T-helper 2 cell treated with Interferon-gamma antibody and Interleukin-4, amounts not matched to agents 5 μg/mL and 100 μg/mL, for 36 hours (primary cell): ENCODE measurements around the gene IGSF1.
"Not testable (repeated sequence)": the region's sequence is repeated elsewhere in the genome, so short reads cannot be mapped to it uniquely, and the experiment has no call there.

Source experiments
- DNase-seq: peaks from one replicate; pipeline ENCODE4 v3.0.0; 2021; ENCODE audit warnings: low spot score
- H3K27ac Mint-ChIP-seq: one replicate; pipeline ENCODE4 v1.8.0; 2021; ENCODE audit warnings: mild to moderate bottlenecking, mixed read lengths
- H3K27me3 Mint-ChIP-seq: one replicate; pipeline ENCODE4 v1.8.0; 2021; ENCODE audit warnings: low read depth, mixed read lengths
- H3K36me3 Mint-ChIP-seq: one replicate; pipeline ENCODE4 v1.8.0; 2021; ENCODE audit warnings: low read depth, mixed read lengths
- H3K4me1 Mint-ChIP-seq: one replicate; pipeline ENCODE4 v1.8.0; 2021; ENCODE audit warnings: low read depth, mixed read lengths
- H3K4me3 Mint-ChIP-seq: one replicate; pipeline ENCODE4 v1.8.0; 2022; ENCODE audit warnings: mild to moderate bottlenecking, moderate library complexity, mixed read lengths
- H3K9me3 Mint-ChIP-seq: one replicate; pipeline ENCODE4 v1.8.0; 2021; ENCODE audit warnings: mixed read lengths

Gene IGSF1

GRCh38 chrX:131262200-131262599 is 26.9 kb downstream of the IGSF1 start:
- no peak overlapping the region for H3K27ac Mint-ChIP-seq
- no peaks in the 10 kb centered on the region for H3K9me3 Mint-ChIP-seq
- H3K4me1 Mint-ChIP-seq, result peaks cover 5% of the 10 kb centered on the region
- H3K36me3 Mint-ChIP-seq, result no peaks in the 10 kb centered on the region
- no peak overlapping the region for H3K4me3 Mint-ChIP-seq
- no peaks in the 10 kb centered on the region for H3K27me3 Mint-ChIP-seq
- no peak for DNase-seq

GRCh38 chrX:131257367-131257766 is 31.7 kb downstream of the IGSF1 start:
- Mint-ChIP-seq H3K4me3 (no peak overlapping the region), H3K36me3 (no peaks in the 10 kb centered on the region), H3K27ac (no peak overlapping the region), H3K27me3 (no peaks in the 10 kb centered on the region), H3K9me3 (no peaks in the 10 kb centered on the region), H3K4me1 (no peaks in the 10 kb centered on the region)
- DNase-seq, result no peak

- H3K9me3 Mint-ChIP-seq, H3K27me3 Mint-ChIP-seq: not testable (repeated sequence)
These were observed 37.9 kb downstream of the IGSF1 start for GRCh38 chrX:131250984-131251738.

GRCh38 chrX:131239057-131239456 is 50.0 kb downstream of the IGSF1 start:
- Mint-ChIP-seq H3K4me1 (no peaks in the 10 kb centered on the region), H3K9me3 (no peaks in the 10 kb centered on the region), H3K27ac (no peak overlapping the region), H3K4me3 (no peak overlapping the region), H3K27me3 (no peaks in the 10 kb centered on the region), H3K36me3 (no peaks in the 10 kb centered on the region)
- no peak for DNase-seq

More at GRCh38 chrX:131250984-131251738, 37.9 kb downstream of the IGSF1 start:
- H3K36me3 Mint-ChIP-seq, DNase-seq, H3K27ac Mint-ChIP-seq, H3K4me1 Mint-ChIP-seq, H3K4me3 Mint-ChIP-seq: not testable (repeated sequence)

- H3K27me3 Mint-ChIP-seq, result no peaks in the 10 kb centered on the region
- no peak for DNase-seq
- H3K4me3 Mint-ChIP-seq, result no peak overlapping the region
- no peaks in the 10 kb centered on the region for H3K36me3 Mint-ChIP-seq
- H3K9me3 Mint-ChIP-seq, result no peaks in the 10 kb centered on the region
- no peak overlapping the region for H3K27ac Mint-ChIP-seq
- H3K4me1 Mint-ChIP-seq, result no peaks in the 10 kb centered on the region
These were observed 51.7 kb downstream of the IGSF1 start for GRCh38 chrX:131237363-131237762.

- Mint-ChIP-seq H3K4me3 (no peak overlapping the region), H3K9me3 (no peaks in the 10 kb centered on the region), H3K27ac (no peak overlapping the region), H3K36me3 (no peaks in the 10 kb centered on the region), H3K4me1 (no peaks in the 10 kb centered on the region), H3K27me3 (no peaks in the 10 kb centered on the region)
- no peak for DNase-seq
These were observed 53.1 kb downstream of the IGSF1 start for GRCh38 chrX:131235768-131236545.

- Mint-ChIP-seq H3K27me3 (no peaks in the 10 kb centered on the region), H3K4me1 (no peaks in the 10 kb centered on the region), H3K9me3 (no peaks in the 10 kb centered on the region), H3K27ac (no peak overlapping the region), H3K4me3 (no peak overlapping the region), H3K36me3 (no peaks in the 10 kb centered on the region)
- DNase-seq, result no peak
These were observed 61.5 kb downstream of the IGSF1 start for GRCh38 chrX:131227608-131228007.

GRCh38 chrX:131226591-131226990 is 62.5 kb downstream of the IGSF1 start:
- Mint-ChIP-seq H3K36me3 (no peaks in the 10 kb centered on the region), H3K9me3 (no peaks in the 10 kb centered on the region), H3K4me1 (no peaks in the 10 kb centered on the region), H3K27ac (no peak overlapping the region), H3K27me3 (no peaks in the 10 kb centered on the region), H3K4me3 (no peak overlapping the region)
- DNase-seq, result no peak

GRCh38 chrX:131225078-131225477 is 64.0 kb downstream of the IGSF1 start:
- Mint-ChIP-seq H3K4me1 (no peaks in the 10 kb centered on the region), H3K9me3 (no peaks in the 10 kb centered on the region), H3K36me3 (no peaks in the 10 kb centered on the region), H3K27ac (no peak overlapping the region), H3K27me3 (no peaks in the 10 kb centered on the region), H3K4me3 (no peak overlapping the region)
- DNase-seq, result no peak
